CD4-positive, CD25-positive, alpha-beta regulatory T cell (primary cell): Measurements from ENCODE around the gene CCDC38. TPM values are rescaled to one million over a fixed set of nuclear protein-coding genes. Genes with fewer than 3 reads are reported as not detected.

Experiments
- ATAC-seq, 2 donors: fragments of 150-1000 bp; cut with Tn5 transposase; one replicate each; pipeline ENCODE4 v1.10.0; 2021; ENCODE audit warnings: low read depth in 2 of 2, moderate number of reproducible peaks in 2 of 2, moderate library complexity in 1 of 2
- DNase-seq, 3 donors: peaks; one replicate each; pipeline versions ENCODE4 v3.0.0 to v3.0.0-alpha.2; 2012 to 2022; ENCODE audit warnings: mixed read lengths in 1 of 3
- H3K27ac ChIP-seq: one replicate; pipeline ENCODE4 v1.7.0; 2013; ENCODE audit warnings: mild to moderate bottlenecking, low read length; ENCODE audit not compliant: insufficient read depth, poor library complexity, severe bottlenecking
- H3K27me3 ChIP-seq: one replicate; pipeline ENCODE4 v1.7.0; 2013; ENCODE audit warnings: low read length; ENCODE audit not compliant: control insufficient read depth, insufficient read depth
- H3K36me3 ChIP-seq: one replicate; pipeline ENCODE4 v1.7.0; 2013; ENCODE audit warnings: mild to moderate bottlenecking, low read length, moderate library complexity; ENCODE audit not compliant: control insufficient read depth, insufficient read depth
- H3K4me1 ChIP-seq: 2 replicates; pipeline ENCODE4 v1.7.0; 2013; ENCODE audit warnings: mild to moderate bottlenecking, low read length; ENCODE audit not compliant: insufficient read depth, control insufficient read depth, poor library complexity, severe bottlenecking
- H3K4me3 ChIP-seq: one replicate; pipeline ENCODE4 v1.7.0; 2013; ENCODE audit warnings: low read depth, mild to moderate bottlenecking, low read length, moderate library complexity
- H3K9me3 ChIP-seq, 2 experiments: 1 replicate in 1 of 2; 2 replicates in 1 of 2; pipeline ENCODE4 v1.7.0; 2013; ENCODE audit warnings: low read length in 2 of 2, mild to moderate bottlenecking in 1 of 2, moderate library complexity in 1 of 2; ENCODE audit not compliant: control insufficient read depth in 2 of 2
- H3K27ac Mint-ChIP-seq, 3 donors: one replicate each; pipeline ENCODE4 v1.8.0; 2020 to 2022; ENCODE audit warnings: mild to moderate bottlenecking in 3 of 3, mixed read lengths in 3 of 3, moderate library complexity in 2 of 3
- H3K27me3 Mint-ChIP-seq: one replicate; pipeline ENCODE4 v1.8.0; 2022; ENCODE audit warnings: mild to moderate bottlenecking, mixed read lengths
- H3K36me3 Mint-ChIP-seq: one replicate; pipeline ENCODE4 v1.8.0; 2020; ENCODE audit warnings: mixed read lengths
- H3K4me1 Mint-ChIP-seq, 4 donors: one replicate each; pipeline ENCODE4 v1.8.0; 2020 to 2022; ENCODE audit warnings: mixed read lengths in 4 of 4, mild to moderate bottlenecking in 1 of 4
- H3K4me3 Mint-ChIP-seq, 4 donors: one replicate each; pipeline ENCODE4 v1.8.0; 2020 to 2022; ENCODE audit warnings: mild to moderate bottlenecking in 4 of 4, mixed read lengths in 4 of 4, moderate library complexity in 3 of 4
- H3K9me3 Mint-ChIP-seq, 7 donors: one replicate each; pipeline ENCODE4 v1.8.0; 2020 to 2022; ENCODE audit warnings: mixed read lengths in 7 of 7, mild to moderate bottlenecking in 3 of 7, moderate library complexity in 2 of 7
- polyA plus RNA-seq, 4 donors: library from polyadenylated mRNA; unstranded; fragments of 300-500 nt; fragmentation: Illumina TruSeq; gene quantifications; one replicate each; pipeline ENCODE4 v1.2.3, GENCODE V29; 2021
- total RNA-seq: library from RNA; stranded (reverse); gene quantifications from one replicate; pipeline ENCODE4 v1.2.3, GENCODE V29; 2022

Gene CCDC38
- total and polyA plus RNA-seq, 5 donors from 2014 or later = not detected

DNA sequence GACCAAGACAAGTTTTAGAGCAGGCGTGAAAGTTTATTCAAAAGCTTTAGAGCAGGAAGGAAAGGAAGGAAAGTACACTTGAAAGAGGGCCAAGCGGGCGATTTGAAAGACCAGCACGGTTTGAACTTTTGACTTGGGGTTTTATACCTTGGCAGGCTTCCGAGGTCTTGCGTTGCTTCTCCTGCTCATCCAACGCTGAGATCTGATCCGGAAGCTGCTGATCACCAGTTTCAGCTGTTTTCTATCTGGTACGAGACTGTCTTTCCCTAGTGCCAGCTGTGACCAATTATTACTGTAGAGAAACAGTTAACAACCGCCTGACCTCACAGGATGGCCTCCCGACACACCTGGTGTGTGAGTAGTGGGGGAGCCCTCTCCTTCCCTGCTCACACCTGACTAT, 104.3 kb downstream of the CCDC38 start:
- Histone ChIP-seq H3K9me3 (no peaks in the 10 kb centered on the region), H3K27ac (no peak overlapping the region), H3K4me1 (no peaks in the 10 kb centered on the region), H3K27me3 (peaks cover 4% of the 10 kb centered on the region), H3K4me3 (no peak overlapping the region), H3K36me3 (no peaks in the 10 kb centered on the region)
- ATAC-seq (no peak), DNase-seq (no peak)
- H3K9me3 Mint-ChIP-seq = peaks cover 0 to 2% (median 0%) of the 10 kb centered on the region in 7 donors
- peaks cover 0 to 8% (median 3%) of the 10 kb centered on the region in 4 donors for H3K4me1 Mint-ChIP-seq
- H3K27me3 Mint-ChIP-seq = peaks cover 30% of the 10 kb centered on the region
- no peak overlapping the region for H3K4me3 Mint-ChIP-seq
- no peak overlapping the region for H3K27ac Mint-ChIP-seq
- no peaks in the 10 kb centered on the region for H3K36me3 Mint-ChIP-seq

DNA sequence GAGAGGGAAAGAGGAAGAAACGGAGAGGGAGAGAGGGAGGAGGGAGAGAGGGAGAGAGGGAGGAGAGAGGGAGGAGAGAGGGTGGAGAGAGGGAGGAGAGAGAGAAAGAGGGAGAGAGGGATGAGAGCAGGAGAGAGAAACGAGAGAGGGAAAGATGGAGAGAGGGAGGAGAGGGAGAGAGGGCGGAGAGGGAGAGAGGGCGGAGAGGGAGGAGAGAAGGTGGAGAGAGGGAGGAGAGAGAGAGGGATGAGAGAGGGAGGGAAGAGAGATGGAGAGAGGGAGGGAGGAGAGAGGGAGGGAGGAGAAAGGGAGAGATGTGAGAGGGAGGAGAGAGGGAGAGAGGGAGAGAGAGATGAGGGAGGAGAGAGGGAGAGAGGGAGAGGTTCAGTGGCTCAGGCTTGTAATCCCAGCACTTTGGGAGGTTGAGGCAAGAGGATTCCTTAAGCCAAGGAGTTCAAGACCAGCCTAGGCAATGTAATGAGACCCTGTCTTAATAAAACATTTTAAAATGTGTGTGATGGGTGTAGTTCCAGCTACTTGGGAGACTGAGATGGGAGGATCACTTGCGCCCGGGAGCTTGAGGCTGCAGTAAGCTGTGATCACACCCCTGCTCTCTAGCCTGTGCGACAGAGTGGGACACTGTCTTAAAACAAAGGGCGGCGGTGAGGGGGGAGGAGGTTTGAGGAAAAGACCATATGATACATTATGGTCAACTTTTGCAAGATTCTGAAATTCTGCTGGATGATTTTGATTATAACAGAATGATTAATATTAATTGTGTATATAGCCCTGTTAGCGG, 105.0 kb downstream of the CCDC38 start:
- H3K27ac ChIP-seq = no peak overlapping the region
- no peak for ATAC-seq
- no peak for DNase-seq
- no peaks in the 10 kb centered on the region for H3K36me3 Mint-ChIP-seq
- H3K27ac Mint-ChIP-seq = no peak overlapping the region
- H3K27me3 ChIP-seq = peaks cover 4% of the 10 kb centered on the region
- peaks cover 25% of the 10 kb centered on the region for H3K27me3 Mint-ChIP-seq
- H3K4me1 ChIP-seq = no peaks in the 10 kb centered on the region
- no peak overlapping the region for H3K4me3 ChIP-seq
- H3K9me3 ChIP-seq = no peaks in the 10 kb centered on the region
- no peak overlapping the region for H3K4me3 Mint-ChIP-seq
- H3K9me3 Mint-ChIP-seq = peaks cover 0 to 2% (median 0%) of the 10 kb centered on the region in 7 donors
- H3K4me1 Mint-ChIP-seq = peaks cover 0 to 8% (median under 1%) of the 10 kb centered on the region in 4 donors
- no peaks in the 10 kb centered on the region for H3K36me3 ChIP-seq

DNA sequence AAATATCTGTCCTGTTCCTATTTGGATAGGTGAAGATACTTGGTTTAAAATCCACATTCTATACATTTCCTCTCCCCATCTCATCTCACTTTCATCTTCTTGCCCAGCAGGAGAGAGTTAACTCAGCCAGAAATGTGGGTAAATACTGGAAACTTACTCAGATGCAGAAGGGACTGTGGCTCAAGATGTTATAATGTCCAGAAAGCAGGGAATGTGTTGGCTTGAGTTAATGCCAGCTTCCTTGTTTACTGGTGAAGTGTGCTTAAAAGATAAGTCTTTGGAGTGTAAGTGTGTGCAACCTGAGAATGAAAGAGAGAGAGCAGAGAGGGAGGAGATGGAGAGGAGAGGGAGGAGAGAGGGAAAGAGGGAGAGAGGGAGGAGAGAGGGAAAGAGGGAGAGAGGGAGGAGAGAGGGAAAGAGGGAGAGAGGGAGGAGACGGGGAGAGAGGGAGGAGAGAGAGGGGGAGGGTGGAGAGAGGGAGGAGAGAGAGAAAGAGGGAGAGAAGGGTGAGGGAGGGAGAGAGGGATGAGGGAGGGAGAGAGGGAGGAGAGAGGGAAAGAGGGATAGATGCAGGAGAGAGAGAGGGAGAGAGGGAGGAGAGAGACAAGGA, 105.7 kb downstream of the CCDC38 start:
- H3K27me3 Mint-ChIP-seq = peaks cover 30% of the 10 kb centered on the region

DNA sequence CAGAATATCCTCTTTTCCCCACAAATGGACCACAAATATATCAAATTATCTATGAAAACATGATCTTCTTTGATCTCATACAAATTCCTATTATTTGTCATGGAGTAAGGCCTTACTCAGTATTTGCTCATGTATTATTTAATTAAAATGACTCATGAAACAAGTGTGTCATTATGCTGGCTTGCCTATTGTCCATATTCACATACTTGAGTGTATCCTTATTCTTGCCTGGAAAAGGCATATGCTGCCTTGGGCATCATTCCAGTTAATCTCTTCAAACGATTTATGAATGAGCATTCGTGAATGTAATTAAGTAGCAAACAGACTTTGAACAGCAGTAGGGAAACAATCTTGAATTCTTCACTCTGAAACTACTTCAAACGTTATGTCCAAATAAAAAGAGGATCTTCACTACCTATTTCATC, 106.2 kb downstream of the CCDC38 start:
- DNase-seq = no peak
- Mint-ChIP-seq H3K27me3 (peaks cover 30% of the 10 kb centered on the region), H3K27ac (no peak overlapping the region), H3K36me3 (no peaks in the 10 kb centered on the region), H3K4me3 (no peak overlapping the region), H3K4me1 (peaks cover 0 to 8% (median 0%) of the 10 kb centered on the region in 4 donors), H3K9me3 (peaks cover 0 to 2% (median 0%) of the 10 kb centered on the region in 7 donors)
- Histone ChIP-seq H3K27me3 (peaks cover 7% of the 10 kb centered on the region), H3K27ac (no peak overlapping the region), H3K4me1 (no peaks in the 10 kb centered on the region), H3K36me3 (no peaks in the 10 kb centered on the region), H3K9me3 (no peaks in the 10 kb centered on the region), H3K4me3 (no peak overlapping the region)
- ATAC-seq = no peak

More for the DNA sequence above, 105.7 kb downstream of the CCDC38 start:
- Histone ChIP-seq H3K4me1 (no peaks in the 10 kb centered on the region), H3K27ac (no peak overlapping the region), H3K9me3 (no peaks in the 10 kb centered on the region), H3K27me3 (peaks cover 7% of the 10 kb centered on the region), H3K36me3 (no peaks in the 10 kb centered on the region), H3K4me3 (no peak overlapping the region)
- ATAC-seq (no peak), DNase-seq (no peak)
- Mint-ChIP-seq H3K4me3 (no peak overlapping the region), H3K36me3 (no peaks in the 10 kb centered on the region), H3K27ac (no peak overlapping the region), H3K4me1 (peaks cover 0 to 8% (median 0%) of the 10 kb centered on the region in 4 donors), H3K9me3 (peaks cover 0 to 2% (median 0%) of the 10 kb centered on the region in 7 donors)

DNA sequence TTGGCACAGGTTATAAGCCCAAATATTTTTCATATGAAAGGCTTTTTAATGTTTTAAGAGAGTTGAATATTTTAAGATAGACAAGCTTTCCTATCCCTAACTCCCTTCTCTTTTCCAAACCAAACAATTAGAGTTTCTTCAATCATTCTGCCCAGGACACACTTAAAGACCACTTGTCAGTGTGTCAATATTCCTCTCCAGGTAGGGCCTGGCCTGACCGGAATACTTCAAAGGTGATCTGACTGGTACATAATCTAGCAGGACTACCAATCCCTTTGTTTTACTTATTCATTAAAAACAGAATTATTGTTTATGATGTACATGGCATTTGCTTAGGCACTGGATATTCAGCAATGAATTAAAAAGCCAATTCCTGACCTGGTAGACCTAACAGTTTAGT, 107.8 kb downstream of the CCDC38 start:
- Histone ChIP-seq H3K9me3 (no peaks in the 10 kb centered on the region), H3K27me3 (peaks cover 9% of the 10 kb centered on the region), H3K36me3 (no peaks in the 10 kb centered on the region), H3K4me3 (no peak overlapping the region), H3K27ac (no peak overlapping the region), H3K4me1 (no peaks in the 10 kb centered on the region)
- ATAC-seq (no peak), DNase-seq (no peak)
- Mint-ChIP-seq H3K27me3 (peaks cover 36% of the 10 kb centered on the region), H3K4me3 (no peak overlapping the region), H3K36me3 (no peaks in the 10 kb centered on the region), H3K9me3 (peaks cover 0 to 2% (median 0%) of the 10 kb centered on the region in 7 donors), H3K27ac (no peak overlapping the region), H3K4me1 (peaks cover 0 to 8% (median under 1%) of the 10 kb centered on the region in 4 donors)

DNA sequence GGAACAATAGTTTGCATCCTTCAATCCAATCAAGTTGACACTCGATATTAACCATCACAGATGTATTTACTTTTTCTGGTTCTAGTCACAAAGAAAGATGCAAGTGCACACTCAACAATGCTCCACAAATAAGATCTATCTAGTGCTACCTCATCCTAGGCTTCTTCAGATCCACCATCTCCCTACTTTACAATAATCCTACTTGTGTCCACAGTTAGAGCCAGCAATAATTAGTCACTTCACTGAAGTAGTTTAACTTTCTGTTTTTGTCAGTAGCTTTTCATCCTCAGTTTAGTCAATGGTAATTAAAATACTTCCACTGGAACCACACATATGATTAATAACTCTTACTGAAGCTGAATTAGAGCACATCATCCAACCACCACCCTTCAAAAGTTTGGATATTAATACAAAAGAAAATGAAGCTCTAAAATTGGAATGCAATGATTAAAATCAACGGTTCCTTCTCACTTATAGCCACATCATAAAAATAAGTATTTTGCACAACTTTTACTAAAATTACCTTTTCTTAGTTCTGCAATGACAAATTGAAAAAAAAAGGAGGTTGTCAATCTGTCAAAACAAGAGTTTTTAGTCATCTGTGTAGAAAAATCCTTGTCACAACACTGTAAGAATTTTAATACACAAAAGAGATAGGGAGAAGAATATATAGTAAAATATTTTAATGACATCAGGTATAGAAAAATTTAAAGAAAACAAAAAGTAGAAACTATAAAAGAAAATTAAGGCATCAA, 111.9 kb downstream of the CCDC38 start:
- Histone ChIP-seq H3K4me1 (no peaks in the 10 kb centered on the region), H3K27ac (no peak overlapping the region), H3K36me3 (no peaks in the 10 kb centered on the region), H3K27me3 (peaks cover 12% of the 10 kb centered on the region), H3K4me3 (no peak overlapping the region), H3K9me3 (no peaks in the 10 kb centered on the region)
- Mint-ChIP-seq H3K27ac (no peak overlapping the region), H3K9me3 (peaks cover 0 to 2% (median 0%) of the 10 kb centered on the region in 7 donors), H3K4me1 (peaks cover 0 to 2% (median 0%) of the 10 kb centered on the region in 4 donors), H3K27me3 (peaks cover 30% of the 10 kb centered on the region), H3K4me3 (no peak overlapping the region), H3K36me3 (no peaks in the 10 kb centered on the region)
- DNase-seq = no peak
- ATAC-seq = no peak

DNA sequence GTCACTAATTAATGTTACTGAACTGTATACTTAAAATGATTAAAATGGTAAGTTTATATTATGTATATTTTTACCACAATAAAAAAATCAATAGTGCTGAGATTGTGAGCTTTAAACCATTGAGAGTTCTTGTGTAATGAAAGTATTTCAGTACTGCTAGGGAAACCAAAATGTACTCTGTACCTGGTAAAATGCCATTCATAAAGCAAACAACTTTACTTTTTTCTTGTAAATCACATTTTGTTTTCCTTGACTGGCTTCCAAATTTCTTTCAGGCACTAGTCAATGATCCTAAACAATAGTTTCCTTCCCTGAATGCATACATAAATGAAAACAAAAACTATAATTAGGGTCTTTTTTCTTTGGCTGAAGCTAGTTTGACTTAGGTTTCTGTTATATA, 113.0 kb downstream of the CCDC38 start:
- ATAC-seq = no peak
- H3K36me3 ChIP-seq = no peaks in the 10 kb centered on the region
- Mint-ChIP-seq H3K27ac (no peak overlapping the region), H3K4me3 (no peak overlapping the region), H3K4me1 (peaks cover 0 to 2% (median 0%) of the 10 kb centered on the region in 4 donors), H3K36me3 (no peaks in the 10 kb centered on the region), H3K9me3 (peaks cover 0 to 2% (median 0%) of the 10 kb centered on the region in 7 donors), H3K27me3 (peaks cover 25% of the 10 kb centered on the region)
- no peaks in the 10 kb centered on the region for H3K9me3 ChIP-seq
- no peaks in the 10 kb centered on the region for H3K4me1 ChIP-seq
- H3K27me3 ChIP-seq = peaks cover 11% of the 10 kb centered on the region
- DNase-seq = no peak
- H3K27ac ChIP-seq = no peak overlapping the region
- no peak overlapping the region for H3K4me3 ChIP-seq
